Ureter (tissue), 1 donor: Measurements from ENCODE around the gene PSEN1. TPM values are rescaled to one million over a fixed set of nuclear protein-coding genes. Genes with fewer than 3 reads are reported as not detected.

Experiments
- DNase-seq: peaks from one replicate; pipeline ENCODE4 v3.0.0-alpha.2; 2020; ENCODE audit warnings: low spot score
- total RNA-seq: library from RNA; stranded (reverse); gene quantifications from one replicate; pipeline ENCODE4 v1.2.4, GENCODE V29; 2023
- donor health status: DM: yes; HTN: yes; CAD: no.

Gene PSEN1
- total RNA-seq, 1 donor from 2014 or later, result 71.1 TPM

DNA sequence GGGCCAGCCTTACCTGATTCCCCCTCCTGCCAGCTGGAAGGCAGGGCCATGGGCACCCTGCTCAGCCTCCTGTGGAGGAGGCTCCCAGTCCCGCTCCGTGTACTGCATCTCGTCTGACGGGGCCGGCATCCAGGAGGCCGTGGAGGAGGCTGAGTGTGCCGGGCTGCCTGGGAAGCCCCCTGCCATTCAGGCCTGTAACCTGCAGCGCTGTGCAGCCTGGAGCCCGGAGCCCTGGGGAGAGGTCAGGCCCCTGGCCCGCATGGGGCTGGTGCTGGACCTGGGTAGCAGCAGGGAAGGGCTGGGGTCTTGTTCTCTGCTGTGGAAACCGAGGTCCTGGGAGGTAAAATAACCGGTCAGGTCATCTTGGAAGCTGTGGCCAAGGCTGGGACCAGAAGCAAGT lies 117.4 kb downstream of the PSEN1 start:
- DNase-seq, result no peak

DNA sequence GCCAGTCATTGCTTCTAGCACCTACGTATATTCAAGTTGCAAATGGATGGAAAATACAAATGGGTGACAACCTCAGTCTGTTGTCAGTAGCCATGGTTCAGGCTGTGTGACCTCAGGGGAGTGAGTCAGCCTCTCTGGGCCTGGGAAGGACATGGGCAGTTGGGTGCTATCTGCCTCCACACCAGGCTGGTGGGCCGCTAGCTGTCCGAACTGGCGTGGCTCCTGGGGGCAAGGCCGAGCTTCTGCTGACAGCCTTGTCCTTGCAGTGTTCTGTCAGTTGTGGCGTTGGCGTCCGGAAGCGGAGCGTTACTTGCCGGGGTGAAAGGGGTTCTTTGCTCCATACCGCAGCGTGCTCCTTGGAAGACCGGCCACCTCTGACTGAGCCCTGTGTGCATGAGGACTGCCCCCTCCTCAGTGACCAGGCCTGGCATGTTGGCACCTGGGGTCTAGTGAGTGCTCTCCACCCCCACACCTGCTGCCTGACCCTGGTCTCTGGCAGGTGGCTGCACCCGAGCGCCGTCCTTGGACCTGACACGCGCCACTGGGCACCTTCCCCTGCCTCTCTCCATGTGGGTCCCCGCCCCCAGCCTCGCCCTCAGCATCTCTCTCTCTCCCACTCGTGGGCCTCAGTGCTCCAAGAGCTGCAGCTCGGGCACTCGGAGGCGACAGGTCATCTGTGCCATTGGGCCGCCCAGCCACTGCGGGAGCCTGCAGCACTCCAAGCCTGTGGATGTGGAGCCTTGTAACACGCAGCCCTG lies 118.1 kb downstream of the PSEN1 start:
- DNase-seq, result no peak

DNA sequence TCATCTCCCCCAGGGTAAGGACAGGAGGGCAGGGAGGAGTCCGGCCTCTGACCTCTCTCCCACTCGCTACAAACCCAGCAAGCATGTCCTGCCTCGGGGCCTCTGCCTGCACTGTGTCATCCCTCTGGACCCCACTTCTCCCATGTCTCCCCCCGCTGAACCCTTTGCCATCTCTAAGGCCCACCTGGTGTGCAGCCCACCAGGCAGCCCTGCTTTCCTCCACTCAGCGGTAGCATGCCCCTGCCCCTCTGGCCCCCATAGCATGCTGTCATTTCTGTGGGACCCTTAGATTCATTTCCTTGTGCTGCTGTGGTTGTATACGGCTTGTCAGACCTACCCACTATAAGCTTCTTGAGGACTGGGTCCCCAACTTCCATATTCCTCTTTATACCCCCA lies 118.7 kb downstream of the PSEN1 start:
- DNase-seq, result no peak

DNA sequence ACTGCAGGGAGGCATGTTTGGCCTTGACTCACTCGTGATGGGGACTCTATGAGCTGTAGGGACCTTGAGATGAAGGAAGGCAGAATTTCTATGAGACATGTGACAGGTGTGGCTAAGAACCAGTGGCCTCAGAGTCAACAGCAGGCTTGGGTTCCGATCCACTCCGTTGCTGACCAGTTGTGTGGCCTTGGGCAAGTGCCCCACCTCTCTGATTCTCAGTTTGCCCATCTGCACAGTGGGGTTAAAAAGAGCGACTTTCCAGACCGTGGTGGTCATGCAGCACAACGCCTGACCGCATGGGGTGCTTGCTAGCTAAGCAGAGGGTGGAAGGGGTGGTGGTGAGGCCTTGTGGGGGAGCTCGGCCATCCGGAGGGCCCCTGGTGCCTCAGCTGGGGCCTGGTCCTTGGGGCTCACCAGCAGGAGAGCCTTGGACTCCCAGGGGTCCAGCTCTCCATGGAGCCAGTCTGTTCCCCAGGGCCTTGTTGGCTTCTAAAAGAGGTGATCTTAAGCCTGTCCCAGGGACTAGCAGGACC lies 119.5 kb downstream of the PSEN1 start:
- DNase-seq, result no peak

DNA sequence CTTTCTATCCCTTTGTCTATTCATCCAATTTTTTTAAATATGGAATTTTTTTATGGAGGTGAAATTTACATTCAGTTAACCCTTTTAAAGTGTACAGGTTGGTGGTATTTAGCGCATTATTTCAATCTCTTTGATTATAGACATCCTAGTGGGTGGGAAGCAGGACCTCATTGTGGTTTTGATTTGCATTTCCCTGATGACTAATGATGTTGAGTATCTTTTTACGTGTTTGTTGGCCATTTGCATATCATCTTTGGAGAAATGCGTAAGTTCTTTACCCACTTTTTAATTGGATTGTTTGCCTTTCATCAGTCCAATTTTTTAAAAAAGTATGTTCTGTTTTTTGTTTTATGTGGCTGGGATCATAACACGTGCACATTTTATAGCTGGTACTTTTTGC lies 121.8 kb downstream of the PSEN1 start:
- no peak for DNase-seq

DNA sequence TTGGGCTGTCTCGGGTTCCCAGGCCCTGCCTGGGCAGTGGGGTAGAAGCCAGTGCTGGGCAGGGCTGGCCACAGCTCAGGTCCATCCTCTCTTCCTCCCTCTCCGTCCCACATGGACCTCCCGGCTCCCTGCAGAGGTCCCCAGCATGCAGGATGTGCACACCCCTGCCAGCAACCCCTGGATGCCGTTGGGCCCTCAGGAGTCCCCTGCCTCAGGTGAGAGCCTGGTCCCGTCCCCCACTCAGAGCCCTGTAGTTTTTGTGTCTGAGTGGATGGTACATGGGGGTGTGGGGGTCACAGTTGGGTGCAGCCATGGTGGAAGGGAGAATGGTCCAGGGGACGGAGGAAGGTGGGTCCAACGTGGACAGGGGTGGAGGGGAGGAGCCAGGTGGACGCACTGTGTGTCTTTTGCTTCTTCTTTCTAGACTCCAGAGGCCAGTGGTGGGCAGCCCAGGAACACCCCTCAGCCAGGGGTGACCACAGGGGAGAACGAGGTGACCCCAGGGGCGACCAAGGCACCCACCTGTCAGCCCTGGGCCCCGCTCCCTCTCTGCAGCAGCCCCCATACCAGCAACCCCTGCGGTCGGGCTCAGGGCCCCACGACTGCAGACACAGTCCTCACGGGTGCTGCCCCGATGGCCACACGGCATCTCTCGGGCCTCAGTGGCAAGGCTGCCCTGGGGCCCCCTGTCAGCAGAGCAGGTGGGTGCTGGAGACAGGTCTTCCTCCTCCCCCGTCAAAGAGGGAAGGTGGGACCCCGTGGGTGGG lies 122.7 kb downstream of the PSEN1 start:
- DNase-seq, result no peak

DNA sequence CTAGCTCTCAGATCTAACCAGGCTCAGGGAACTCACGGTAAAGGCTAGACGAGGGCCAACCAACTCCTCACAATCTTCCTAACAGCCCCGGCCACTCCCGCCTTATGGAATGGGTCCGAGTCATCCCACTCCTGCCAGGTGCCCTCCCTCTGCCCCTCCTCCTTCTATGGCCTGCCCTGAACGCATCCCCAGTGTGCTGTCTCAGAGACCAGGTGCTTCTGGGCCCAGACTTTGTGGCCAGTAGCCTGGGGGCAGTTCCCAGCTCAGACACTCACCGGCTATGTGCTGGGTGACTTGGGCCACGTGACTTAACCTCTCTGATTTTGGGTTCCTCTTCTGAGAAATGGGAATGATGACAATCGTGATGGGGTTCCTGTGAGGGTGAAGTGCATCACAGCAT lies 123.5 kb downstream of the PSEN1 start:
- DNase-seq, result no peak

DNA sequence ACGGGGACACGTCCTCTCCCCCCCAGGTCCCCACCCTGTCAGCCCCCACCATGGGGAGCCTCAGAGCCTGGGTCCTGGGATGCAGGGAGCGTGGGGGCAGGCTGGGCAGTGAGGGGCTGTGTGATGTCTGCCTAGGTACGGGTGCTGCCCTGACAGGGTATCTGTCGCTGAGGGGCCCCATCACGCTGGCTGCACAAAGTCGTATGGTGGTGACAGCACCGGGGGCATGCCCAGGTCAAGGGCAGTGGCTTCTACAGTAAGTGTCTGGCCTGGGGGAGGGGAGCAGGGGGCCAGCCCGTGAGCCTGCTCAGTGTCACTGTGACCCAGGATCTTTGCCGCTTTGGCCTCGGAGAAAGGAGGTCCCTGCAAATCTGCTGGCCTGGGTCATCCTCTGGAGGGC lies 124.3 kb downstream of the PSEN1 start:
- no peak for DNase-seq

DNA sequence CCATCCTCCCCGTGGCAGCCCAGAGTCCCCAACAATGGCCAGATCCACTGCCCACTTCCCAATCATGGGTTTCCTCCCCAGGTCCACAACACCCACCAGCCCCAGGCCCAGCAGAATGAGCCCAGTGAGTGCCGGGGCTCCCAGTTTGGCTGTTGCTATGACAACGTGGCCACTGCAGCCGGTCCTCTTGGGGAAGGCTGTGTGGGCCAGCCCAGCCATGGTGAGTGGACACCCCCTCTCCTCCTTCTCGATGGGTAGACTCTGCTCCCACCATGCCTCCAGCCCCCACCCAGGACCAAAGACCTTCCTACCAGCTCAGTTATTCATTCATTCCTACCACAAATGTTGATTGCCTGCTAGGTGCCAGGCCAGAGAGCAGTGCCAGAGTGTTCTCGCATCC lies 124.8 kb downstream of the PSEN1 start:
- DNase-seq, result no peak

DNA sequence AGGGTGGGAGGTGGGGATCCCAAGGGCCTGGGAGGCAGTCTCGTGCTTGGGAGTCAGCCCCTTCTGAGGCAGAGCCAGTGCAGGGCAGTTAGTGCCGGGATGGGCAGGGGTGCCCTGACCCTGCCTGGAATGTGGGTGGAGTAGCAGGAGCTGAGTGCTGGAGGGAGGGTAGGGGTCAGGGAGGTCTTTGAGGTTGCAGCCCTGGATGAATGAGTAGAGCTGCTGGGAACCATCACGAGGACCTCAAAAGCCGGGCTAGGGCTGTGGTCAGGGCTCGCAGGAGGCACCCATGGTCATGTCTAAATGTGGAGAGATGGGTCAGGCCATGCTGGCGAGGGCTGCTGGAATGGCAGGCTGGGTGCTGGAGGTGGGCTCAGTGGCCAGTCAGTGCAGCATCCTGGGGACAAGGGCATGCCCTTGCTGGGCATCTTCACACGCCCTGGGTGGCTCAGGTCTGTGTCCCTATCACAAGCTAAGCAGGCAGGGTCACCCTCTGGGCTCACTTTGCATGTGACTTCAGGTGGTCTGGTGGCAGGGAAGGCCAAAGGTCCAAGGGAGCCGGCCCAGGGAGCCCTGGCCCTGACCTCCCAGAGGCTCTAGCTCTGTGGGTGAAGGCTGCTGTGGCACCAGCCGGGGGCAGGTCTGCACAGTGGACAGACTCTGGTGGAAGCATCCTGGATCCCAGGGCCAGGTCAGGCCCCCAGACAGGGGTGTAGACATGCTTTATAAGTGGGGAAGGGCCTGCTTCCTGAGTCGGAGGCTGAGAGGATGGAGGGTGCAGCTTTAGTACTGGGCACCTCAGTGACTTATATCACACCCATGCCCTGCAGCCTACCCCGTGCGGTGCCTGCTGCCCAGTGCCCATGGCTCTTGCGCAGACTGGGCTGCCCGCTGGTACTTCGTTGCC lies 125.5 kb downstream of the PSEN1 start:
- no peak for DNase-seq

DNA sequence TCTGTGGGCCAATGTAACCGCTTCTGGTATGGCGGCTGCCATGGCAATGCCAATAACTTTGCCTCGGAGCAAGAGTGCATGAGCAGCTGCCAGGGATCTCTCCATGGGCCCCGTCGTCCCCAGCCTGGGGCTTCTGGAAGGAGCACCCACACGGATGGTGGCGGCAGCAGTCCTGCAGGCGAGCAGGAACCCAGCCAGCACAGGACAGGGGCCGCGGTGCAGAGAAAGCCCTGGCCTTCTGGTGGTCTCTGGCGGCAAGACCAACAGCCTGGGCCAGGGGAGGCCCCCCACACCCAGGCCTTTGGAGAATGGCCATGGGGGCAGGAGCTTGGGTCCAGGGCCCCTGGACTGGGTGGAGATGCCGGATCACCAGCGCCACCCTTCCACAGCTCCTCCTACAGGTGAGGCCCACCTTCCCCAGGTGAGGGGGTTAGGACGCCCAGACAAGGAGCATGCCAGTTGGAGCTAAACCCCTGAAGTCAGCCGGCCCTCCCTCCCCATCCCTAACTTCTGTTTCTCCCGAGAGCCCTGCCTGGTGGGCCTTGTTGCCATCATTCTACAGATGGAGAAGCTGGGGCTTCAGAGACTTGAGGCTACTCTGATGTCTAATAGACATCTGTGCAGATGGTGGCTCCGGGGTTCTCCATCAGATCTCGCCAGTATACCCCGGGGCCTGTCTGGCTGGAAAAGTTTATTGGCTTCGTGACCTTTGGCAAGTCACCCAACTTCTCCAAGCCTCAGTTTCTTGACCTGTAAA lies 126.3 kb downstream of the PSEN1 start:
- no peak for DNase-seq

DNA sequence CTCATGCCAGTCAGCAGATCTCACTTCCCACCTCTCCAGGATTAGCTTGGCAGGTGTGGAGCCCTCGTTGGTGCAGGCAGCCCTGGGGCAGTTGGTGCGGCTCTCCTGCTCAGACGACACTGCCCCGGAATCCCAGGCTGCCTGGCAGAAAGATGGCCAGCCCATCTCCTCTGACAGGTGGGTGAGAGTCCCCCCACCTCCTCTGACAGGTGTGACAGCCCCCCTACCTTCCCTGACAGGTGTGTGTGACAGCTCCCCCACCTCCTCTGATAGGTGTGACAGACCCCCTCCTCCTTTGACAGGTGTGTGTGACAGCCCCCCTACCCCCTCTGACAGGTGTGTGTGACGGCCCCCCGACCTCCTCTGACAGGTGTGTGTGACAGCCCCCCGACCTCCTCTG lies 127.3 kb downstream of the PSEN1 start:
- no peak for DNase-seq

DNA sequence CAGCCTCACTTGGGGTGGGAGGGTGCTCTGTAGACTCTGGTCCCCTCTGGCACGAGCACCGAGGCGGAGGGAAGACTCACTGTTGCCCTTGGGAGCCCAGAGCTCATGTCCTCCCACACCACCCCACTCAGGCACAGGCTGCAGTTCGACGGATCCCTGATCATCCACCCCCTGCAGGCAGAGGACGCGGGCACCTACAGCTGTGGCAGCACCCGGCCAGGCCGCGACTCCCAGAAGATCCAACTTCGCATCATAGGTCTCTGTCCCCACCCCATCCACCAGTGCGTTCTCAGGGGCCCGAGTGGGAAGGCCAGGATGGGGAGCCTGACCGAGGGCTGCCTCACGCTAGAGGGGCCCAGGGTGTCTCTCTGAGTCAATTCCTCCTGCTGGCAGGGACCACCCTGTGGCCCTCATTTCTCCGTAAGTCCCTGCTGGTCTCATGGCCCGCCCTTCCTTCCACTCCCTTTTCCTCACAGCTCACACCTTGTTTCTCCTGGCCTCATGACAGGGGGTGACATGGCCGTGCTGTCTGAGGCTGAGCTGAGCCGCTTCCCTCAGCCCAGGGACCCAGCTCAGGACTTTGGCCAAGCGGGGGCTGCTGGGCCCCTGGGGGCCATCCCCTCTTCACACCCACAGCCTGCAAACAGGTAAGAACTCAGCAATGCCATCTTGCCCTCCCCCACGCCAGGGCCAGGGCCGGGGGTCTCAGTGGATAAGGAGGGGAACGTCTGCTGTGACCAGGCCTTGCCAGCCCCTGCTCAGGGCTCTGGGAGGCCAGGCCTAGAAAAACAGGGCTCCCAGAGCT lies 128.0 kb downstream of the PSEN1 start:
- DNase-seq, result no peak

DNA sequence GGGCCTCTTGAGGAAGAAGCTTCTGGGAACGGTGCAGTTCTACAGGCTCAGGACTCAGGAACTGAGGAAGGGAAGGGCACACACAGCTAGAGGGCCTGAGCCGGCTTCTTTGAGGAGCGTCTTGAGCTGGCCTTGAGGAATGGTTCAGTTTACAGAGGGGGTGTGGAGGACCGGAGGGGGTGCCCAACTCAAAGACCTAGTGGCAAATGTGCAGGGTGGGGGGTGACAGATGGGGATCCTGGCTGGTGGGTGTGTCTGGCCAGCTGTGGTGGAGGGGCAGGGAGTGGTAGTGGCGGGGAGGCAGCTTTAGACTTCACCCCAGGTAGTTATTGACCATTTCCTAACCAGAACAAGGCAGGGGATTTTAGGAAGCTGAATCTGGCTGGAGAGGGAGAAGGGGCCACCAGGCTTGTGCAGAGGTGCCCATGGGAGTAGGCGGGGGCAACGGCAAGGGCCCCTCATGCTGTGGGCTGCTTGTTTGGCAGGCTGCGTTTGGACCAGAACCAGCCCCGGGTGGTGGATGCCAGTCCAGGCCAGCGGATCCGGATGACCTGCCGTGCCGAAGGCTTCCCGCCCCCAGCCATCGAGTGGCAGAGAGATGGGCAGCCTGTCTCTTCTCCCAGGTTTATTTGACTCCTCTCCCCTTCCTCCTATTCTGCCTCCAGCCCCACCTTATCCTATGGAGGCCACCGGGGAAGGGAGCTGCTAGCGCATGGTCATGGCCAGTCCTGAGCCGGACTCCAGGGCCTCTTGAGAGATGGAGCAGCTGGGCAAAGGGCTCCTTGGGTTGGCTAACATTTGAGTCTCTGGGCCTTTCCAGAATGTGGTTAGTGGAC lies 128.8 kb downstream of the PSEN1 start:
- no peak for DNase-seq

DNA sequence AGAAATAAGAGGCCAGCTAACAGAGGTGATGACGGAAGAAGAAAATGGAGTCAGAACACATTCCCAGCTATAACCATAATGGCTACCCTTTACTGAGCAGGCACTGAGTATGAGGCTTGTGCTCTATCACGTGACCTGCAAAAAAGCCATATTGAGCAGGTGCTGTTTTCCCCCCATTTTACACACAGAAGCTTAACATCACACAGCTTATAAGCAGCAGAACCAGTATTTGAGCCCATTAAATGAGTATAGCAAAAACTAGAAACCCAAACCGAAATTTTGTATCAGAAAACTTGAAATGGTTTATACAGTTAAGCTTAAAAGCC lies 129.4 kb downstream of the PSEN1 start:
- no peak for DNase-seq

DNA sequence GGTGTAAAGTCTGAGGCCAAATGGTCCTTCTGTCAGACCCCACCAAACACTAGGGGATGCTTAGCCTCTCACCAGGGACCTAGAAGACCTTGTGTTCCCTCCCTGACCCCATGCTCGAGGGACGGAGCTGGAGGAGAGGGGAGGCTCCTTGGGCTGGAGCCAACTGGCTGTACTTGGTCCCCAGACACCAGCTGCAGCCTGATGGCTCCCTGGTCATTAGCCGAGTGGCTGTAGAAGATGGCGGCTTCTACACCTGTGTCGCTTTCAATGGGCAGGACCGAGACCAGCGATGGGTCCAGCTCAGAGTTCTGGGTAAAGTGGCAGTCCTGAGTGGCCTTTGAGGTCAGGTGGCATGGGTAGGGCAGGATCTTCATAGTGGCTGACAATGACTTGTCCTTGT lies 130.0 kb downstream of the PSEN1 start:
- no peak for DNase-seq

DNA sequence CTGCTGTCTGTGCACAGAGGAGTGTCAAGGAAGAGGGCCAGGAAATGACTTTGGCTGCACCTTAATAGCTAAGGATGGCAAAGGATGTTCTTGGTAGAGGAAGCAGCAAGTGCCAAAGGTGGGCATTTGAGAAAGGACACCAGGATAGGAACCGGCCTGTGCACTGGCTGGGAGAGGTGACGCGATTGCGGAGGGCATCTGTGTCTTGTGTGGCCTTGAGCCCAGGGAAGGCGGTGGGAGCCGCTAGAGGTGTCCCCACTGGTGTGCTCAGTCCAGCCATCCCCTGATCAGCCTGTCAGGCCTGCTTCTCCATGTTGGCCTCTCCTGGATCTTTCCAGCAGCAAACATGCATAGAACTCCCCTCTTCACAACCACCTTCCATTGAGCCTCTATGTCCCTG lies 131.2 kb downstream of the PSEN1 start:
- no peak for DNase-seq

DNA sequence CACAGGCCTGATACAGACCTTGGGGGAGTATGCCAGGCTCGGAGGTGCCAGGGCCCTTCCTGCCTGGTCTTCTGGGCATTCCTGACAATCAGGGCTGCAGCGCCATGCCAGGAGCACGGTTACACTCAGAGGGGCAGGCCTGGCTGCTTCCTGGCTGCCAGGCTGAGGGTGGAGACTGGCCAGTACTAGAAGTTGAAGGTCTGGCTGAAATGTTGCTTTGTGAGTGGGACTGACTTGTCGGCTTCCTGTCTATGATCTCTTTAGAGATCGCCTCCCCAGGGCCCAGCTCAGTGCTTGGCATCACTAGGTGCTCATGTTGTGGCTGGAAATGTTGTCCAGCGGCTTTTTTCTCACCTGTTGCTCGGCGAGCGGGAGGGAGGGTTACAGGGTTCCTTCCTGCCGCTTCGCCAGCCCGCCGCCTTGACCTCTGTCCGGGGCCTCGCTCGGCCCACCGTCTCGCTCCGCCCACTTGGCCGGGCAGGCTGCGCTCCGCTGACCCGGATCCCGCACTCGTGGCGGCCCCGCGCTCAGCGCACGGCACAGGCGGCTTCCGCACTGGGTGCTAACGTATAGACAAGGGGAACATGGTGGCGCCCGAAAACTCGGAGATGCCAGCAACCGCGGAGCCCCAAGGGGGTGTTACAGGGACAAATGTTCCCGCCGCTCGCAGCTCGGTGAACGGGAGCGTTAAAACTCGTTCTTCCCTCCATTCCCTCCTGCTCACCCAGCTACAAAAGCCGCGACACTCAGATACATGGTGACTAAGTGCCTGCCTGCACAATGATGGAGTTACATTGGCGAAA lies 133.6 kb downstream of the PSEN1 start:
- DNase-seq, result no peak

DNA sequence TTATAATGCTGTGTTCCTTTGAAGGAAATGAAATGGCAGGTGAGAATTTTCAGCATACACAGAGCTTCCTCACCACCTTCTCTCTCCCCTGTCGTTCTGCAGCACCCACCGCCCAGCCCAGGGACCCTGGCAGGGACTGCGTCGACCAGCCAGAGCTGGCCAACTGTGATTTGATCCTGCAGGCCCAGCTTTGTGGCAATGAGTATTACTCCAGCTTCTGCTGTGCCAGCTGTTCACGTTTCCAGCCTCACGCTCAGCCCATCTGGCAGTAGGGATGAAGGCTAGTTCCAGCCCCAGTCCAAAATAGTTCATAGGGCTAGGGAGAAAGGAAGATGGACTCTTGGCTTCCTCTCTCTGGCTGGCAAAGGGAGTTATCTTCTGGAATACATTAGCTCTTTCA lies 136.1 kb downstream of the PSEN1 start:
- DNase-seq, result no peak
